ENCODE results near the gene PLEKHM2.

PLEKHM2 gene

GRCh38 chr1:15737324-15738319 lies 53.5 kb downstream of the PLEKHM2 start:
- TF ChIP-seq CTCF (conservative IDR thresholded peaks at IDR 0.05; ENCODE audit: control insufficient read depth, insufficient read depth, low read depth, low read length) = no peak

GRCh38 chr1:15738416-15739113 lies 54.4 kb downstream of the PLEKHM2 start:
- H3K4me3 ChIP-seq (ENCODE audit: control insufficient read depth, low read depth, low read length) = no peak overlapping the region
- no peak for TF ChIP-seq CTCF (conservative IDR thresholded peaks at IDR 0.05; ENCODE audit: control insufficient read depth, insufficient read depth, low read depth, low read length)
- DNase-seq (ENCODE audit: low read depth) = no peak

More at GRCh38 chr1:15737324-15738319, 53.5 kb downstream of the PLEKHM2 start:
- DNase-seq (ENCODE audit: low read depth) = no peak
- no peak overlapping the region for H3K4me3 ChIP-seq (ENCODE audit: control insufficient read depth, low read depth, low read length)

DNA sequence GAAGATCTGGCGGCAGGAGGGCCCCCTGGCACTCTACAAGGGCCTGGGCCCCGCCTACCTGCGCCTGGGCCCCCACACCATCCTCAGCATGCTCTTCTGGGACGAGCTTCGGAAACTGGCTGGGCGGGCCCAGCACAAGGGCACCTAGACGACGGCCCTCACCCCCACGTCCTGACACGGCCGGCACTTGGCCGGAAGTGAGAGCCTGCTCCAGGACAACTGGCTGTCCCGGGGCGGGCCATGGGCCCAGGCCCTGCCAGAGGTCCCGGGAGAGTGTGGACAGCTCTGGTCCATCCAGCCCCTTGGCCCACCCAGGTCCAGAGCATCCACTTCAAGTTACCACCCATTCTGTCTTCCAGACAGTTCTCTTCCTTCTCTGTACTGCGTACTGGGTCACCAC lies 55.1 kb downstream of the PLEKHM2 start:
- TF ChIP-seq CTCF (conservative IDR thresholded peaks at IDR 0.05; ENCODE audit: control insufficient read depth, insufficient read depth, low read depth, low read length) = no peak
- H3K4me3 ChIP-seq (ENCODE audit: control insufficient read depth, low read depth, low read length) = no peak overlapping the region
- DNase-seq (ENCODE audit: low read depth) = no peak

GRCh38 chr1:15739745-15740144 lies 55.6 kb downstream of the PLEKHM2 start:
- H3K4me3 ChIP-seq (ENCODE audit: control insufficient read depth, low read depth, low read length) = no peak overlapping the region
- DNase-seq (ENCODE audit: low read depth) = no peak

DNA sequence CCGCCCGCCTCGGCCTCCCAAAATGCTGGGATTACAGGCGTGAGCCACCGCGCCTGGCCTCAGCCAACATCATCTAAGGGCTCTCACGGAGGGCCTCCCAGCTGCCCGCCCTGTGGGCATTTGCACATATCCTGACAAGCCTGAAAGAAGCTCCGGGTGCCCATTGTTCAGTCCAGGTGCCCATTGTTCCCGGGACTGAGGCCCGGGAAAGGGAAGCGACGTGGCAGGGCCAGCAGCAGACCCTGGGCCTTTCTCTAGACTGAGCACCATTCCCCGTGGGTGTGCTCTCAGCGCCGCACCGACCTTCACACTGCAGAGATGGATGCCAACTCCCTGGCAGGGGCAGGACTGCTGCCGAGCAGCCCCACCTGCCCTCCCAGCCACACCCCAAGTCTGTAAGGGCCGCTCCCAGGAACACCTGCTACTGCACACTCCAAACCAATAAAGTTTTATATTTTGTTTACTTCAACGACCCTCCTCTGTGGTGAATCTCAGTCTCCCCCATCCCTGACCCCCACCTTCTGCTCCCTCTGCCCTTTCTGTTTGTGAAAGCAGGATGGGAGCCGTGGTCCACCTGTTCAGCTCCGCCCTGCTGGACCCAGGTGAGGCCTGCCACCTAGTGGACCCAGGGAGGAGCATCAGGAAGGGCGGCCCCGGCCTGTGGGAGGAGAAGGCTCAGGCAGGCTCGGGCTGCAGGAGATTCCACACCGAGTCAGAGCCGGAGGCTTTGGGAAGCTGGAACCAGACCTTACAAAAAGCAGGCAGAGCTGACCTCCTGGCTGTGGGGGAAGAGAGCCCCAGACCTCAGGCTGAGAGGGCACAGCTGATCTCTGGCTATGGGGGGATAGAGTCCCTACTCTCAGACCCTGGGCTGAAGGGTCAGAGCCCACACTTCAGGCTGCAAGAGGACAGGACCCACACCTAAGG lies 57.1 kb downstream of the PLEKHM2 start:
- TF ChIP-seq CTCF (conservative IDR thresholded peaks at IDR 0.05; ENCODE audit: control insufficient read depth, insufficient read depth, low read depth, low read length) = peak; percentile 75

More at GRCh38 chr1:15739745-15740144, 55.6 kb downstream of the PLEKHM2 start:
- no peak for TF ChIP-seq CTCF (conservative IDR thresholded peaks at IDR 0.05; ENCODE audit: control insufficient read depth, insufficient read depth, low read depth, low read length)

DNA sequence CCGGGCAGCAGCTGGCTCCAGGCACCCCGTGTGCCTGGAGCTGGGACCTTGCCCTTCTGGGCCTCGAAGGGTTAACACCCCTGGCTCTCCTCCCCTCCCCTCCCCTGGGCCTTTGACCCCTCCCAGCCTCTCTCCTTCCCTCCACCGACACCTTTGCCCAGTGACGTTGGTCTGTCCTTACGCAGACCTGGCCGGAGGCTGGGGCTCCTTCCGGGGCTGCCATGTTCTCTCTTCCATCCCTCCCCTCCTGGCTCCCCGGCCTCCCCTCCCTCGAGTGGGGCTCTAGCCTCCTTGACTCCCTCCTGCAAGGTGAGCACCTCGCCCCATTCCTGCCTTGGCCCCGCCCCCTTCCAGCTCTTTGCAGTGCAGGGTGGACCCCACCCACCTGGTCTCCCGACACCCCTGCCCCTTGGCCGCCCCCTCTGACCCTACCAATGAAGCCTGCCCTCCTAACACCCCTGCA lies 58.2 kb downstream of the PLEKHM2 start, which contains the start of gene TMEM82:
Gene TMEM82 (plus strand): TSS at position 161 of the 463 bp plus-strand sequence. CDS start 61 bp downstream, at position 222.
- TF ChIP-seq CTCF (conservative IDR thresholded peaks at IDR 0.05; ENCODE audit: control insufficient read depth, insufficient read depth, low read depth, low read length) = no peak
- no peak within 1 kb of the TSS for H3K4me3 ChIP-seq (ENCODE audit: control insufficient read depth, low read depth, low read length)
- no peak for DNase-seq (ENCODE audit: low read depth)

More for the DNA sequence above, 57.1 kb downstream of the PLEKHM2 start:
- DNase-seq (ENCODE audit: low read depth) = peak; percentile 56
- no peak overlapping the region for H3K4me3 ChIP-seq (ENCODE audit: control insufficient read depth, low read depth, low read length)
